ENCODE results near the gene CYP4Z1.
"Not testable (repeated sequence)": the region's sequence is repeated elsewhere in the genome, so short reads cannot be mapped to it uniquely, and the experiment has no call there.

Gene CYP4Z1

DNA sequence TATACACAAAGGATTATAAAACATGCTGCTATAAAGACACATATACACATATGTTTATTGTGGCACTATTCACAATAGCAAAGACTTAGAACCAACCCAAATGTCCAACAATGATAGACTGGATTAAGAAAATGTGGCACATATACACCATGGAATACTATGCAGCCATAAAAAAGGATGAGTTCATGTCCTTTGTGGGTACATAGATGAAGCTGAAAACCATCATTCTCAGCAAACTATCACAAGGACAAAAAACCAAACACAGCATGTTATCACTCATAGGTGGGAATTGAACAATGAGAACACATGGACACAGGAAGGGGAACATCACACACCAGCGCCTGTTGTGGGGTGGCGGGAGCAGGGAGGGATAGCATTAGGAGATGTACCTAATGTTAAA is 60.0 kb downstream of the CYP4Z1 start:
- DNase-seq (ENCODE audit: extremely low read depth in 1 of 2, low read depth in 1 of 2), result not testable (repeated sequence)

DNA sequence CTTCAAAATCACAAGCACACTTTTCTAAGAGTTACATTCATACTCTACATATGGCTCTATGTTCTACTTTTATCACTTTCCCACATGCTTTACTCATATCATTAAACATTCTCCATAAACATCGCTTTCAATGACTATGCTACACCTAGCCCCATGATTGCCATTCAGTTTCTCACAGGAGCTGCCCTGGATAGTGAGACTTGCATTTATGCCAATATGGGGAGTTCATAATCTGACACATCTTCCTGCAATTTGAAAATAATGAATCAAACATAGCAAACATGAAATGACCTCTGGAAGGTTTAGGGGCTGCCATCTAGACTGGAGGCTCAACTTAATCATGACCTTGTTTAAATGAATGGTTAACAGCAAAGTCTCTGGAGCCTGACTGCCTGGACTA is 61.2 kb downstream of the CYP4Z1 start:
- no peak for DNase-seq (ENCODE audit: extremely low read depth in 1 of 2, low read depth in 1 of 2)

DNA sequence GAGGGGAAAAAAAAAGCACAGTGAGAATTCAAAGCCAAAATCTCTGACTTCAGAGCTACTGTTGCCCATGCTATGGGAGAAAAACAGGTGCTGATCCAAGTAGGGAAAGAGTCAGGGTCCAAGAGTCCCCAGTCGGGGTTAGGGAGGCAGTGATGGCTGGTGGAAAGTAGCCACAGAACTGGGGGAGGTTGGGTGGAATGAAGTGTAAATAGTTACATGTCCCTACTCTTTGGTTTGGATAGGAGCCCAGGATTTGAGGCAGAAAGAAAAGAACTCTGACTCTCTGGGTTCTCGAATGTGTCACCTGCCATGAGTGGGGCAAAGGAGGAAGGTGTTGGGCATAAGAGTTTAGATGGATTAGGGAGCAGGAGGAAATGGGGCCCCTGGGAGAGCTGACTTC is 61.8 kb downstream of the CYP4Z1 start:
- DNase-seq (ENCODE audit: extremely low read depth in 1 of 2, low read depth in 1 of 2), result not testable (repeated sequence)

DNA sequence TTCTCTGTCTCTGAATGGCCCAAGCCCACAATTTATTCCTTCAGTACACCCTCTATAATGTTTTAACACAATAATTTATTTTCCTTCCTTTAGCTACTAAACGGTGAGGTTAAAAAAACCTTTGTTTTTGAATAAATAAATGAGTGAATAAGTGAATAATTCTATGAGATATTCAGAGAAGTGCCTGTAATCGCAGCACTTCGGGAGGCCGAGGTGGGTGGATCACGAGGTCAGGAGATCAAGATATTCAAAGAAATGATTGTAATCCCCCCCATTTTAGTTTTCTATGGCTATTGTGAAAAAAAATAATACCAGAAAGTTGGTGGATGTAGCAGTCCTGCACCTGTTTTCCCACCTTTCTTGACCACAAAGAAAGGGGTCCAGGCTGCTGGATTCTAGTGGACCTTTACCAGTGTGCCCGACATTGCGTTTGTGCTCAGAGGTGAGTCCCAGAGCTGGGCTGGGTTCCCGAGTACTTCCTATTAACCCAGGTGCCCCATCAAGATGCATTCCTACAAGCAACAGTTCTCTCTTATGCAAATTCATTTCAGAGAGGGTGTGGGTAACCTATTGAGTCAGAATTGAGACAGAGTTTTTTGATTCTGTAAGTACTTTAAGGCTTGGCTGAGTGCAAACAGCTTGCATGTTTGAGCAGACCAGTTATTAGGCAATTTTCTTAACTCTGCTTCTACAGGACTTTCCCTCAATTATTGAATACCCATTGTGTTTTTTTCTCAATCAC is 62.6 kb downstream of the CYP4Z1 start:
- not testable (repeated sequence) for DNase-seq (ENCODE audit: extremely low read depth in 1 of 2, low read depth in 1 of 2)

DNA sequence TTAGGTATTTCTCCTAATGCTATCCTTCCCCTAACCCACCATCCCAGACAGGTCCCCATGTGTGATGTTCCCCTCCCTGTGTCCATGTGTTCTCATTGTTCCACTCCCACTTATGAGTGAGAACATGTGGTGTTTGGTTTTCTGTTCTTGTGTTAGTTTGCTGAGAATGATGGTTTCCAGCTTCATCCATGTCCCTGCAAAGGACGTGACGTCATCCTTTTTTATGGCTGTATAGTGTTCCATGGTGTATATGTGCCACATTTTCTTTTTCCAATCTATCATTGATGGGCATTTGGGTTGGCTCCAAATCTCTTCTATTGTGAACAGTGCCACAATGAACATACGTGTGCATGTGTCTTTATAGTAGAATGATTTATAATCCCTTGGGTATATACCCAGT is 65.6 kb downstream of the CYP4Z1 start:
- DNase-seq (ENCODE audit: extremely low read depth in 1 of 2, low read depth in 1 of 2), result not testable (repeated sequence)

DNA sequence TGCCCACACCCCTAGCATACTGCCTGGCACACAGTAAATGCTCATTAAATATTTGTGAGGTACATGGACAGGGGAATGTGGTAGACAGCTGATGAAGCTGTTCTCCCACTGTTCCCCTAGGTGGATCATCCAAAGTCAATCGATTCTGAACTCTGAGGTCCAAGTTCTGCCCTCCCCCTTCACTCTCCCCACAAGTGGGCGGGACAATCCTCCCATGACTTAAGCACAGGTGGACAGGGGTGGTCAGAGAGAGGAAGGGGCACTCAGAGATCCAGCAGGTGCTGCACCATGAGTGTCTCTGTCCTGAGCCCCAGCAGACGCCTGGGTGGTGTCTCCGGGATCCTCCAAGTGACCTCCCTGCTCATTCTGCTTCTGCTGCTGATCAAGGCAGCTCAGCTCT is 70.2 kb downstream of the CYP4Z1 start, which contains the start of gene CYP4A22:
TSS of gene CYP4A22 (plus strand) at position 244 of the 400 bp plus-strand sequence. CDS start at position 289, 45 bp downstream.
- no peak for DNase-seq (ENCODE audit: extremely low read depth in 1 of 2, low read depth in 1 of 2)

DNA sequence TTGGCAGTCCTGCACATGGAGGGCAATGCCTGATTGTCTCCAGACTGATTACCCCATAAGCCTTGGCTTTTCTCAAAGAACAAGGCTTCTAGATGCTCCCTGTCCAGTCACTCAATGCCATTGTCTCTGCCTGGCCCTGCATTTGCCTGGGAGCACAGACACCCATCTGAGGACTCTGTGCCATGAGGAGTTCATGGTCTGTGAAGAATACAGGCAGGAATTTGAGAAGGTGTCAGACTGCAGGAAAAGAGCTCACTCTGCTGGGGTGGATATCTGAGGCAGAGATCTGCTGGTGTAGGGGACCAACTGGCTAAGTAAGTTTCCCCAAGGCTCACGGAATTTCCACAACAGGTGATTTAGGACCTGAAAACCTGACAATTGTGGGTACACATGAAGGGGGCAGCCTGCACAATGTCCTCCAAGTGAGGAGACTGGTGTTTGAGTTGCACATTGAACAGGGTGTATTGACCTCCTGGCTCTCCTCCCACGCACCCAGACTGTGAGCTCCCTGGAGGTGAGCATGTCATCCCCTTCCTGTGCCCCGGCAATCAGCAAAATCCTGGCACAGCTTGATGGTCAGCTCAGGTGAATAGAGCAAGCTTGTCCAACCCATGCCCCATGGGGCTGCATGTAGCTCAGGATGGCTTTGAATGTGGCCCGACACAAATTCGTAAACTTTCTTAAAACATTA is 71.0 kb downstream of the CYP4Z1 start:
- DNase-seq (ENCODE audit: extremely low read depth in 1 of 2, low read depth in 1 of 2), result no peak

DNA sequence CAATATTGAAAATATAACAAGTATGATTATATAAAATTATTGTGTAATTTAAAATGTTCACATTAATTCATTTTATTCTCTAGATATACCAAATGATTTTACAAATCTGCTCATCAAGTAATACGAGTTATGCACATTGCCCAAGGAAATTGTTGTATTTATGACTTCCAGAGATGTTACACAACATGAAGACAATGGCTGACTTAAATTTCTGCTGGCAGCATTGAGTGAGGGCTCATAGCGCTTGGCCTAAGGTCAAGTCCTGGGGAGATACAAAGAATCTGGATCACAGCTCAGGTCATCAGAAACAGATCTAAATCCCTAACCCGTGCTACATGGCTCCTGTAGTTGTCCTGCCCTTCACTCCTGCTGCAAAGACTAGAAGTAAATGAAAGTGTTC is 73.3 kb downstream of the CYP4Z1 start:
- DNase-seq (ENCODE audit: extremely low read depth in 1 of 2, low read depth in 1 of 2), result not testable (repeated sequence)

DNA sequence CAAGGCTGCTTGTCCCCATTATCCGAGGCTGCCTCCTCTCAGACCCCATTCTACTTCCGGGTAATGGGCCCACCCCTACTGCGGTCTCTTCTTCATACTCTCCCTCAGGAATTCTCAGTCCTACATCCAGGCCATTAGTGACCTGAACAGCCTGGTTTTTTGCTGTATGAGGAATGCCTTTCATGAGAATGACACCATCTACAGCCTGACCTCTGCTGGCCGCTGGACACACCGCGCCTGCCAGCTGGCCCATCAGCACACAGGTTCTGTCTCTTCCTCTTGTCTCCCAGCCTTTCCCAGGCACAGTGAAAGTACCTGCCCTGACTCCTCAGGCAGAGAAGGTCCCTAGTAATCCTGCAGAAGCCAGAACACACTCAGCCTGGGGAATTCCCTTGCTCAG is 76.6 kb downstream of the CYP4Z1 start:
- not testable (repeated sequence) for DNase-seq (ENCODE audit: extremely low read depth in 1 of 2, low read depth in 1 of 2)

DNA sequence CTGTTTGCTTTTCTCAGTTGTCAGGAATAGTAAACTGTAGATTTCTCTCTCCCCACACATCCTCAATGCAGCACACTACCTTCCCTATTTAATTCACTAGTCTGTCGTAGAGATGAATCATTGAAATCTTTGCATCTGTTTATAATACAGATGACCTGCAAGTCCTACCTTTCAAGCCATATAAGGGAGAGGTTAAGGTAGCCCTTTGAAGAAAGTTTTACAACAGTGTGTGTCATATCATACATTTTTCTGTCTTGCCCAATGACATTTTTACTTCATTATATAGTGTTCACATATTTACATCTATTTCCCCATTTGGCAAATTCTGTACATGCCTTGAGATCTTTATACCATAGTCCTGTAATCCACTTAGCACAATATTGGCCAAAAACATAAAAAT is 79.5 kb downstream of the CYP4Z1 start:
- DNase-seq (ENCODE audit: extremely low read depth in 1 of 2, low read depth in 1 of 2), result not testable (repeated sequence)

DNA sequence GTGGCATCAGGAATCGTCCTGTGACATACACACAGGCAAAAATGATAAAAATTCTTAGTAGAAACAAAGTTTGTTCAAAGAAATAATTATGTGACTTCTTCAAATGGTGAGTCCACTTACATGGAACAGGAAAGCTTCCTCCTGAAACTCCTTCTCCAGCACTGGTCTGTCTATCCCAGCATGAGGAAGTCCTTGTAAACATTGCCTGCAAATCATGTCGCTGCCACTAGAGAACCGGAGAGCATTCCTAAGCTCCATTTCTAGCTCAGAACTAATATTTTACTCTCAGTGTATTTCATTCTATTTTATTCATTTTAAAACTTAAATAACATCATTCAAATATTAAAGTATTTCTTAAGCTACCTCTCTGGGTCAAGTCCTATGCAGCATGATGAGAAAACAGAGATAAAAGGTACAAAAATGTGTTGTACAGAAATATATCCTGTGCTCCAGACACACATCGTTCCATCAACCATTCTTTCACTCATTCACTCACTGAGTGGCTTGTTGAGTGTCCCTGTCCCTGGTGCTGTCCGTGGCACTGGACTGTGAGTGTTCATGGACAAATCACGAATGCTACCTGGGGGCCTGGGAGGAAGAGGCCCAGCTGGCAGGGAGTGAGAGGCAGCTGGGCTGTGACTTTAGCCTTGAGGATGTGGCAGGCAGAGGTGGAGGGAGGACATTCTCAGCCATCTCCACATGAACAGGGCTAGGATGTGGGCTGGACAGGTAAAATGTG is 80.2 kb downstream of the CYP4Z1 start:
- DNase-seq (ENCODE audit: extremely low read depth in 1 of 2, low read depth in 1 of 2), result no peak

DNA sequence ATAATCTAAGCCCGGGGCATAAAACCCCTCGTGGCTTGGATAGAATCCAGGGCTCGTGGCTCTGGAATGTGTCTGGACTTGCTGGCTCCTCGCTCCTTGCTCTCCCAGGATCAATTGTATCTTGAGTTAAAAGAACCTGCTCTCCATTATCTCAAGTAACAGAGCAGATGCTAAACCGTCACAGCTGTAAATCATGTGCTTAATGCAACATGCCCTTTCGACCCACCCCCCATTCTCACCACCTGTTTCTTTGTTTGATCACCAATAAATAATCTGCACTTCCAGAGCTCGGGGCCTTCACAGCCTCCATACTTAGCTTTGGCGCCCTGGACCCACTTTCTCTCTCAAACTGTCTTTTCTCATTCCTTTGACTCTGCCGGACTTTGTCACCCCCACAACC is 82.1 kb downstream of the CYP4Z1 start:
- not testable (repeated sequence) for DNase-seq (ENCODE audit: extremely low read depth in 1 of 2, low read depth in 1 of 2)

DNA sequence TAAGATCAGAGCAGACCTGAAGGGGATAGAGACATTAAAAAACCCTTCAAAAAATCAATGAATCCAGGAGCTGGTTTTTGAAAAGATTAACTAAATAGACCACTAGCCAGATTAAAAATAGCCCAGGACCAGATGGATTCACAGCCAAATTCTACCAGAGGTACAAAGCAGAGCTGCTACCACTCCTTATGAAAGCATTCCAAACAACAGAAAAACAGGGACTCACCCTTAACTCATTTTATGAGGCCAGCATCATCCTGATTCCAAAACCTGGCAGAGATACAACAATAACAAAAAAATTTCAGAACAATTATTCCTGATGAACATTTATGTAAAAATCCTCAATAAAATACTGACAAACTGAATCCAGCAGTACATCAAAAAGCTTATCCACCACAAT is 89.4 kb downstream of the CYP4Z1 start:
- not testable (repeated sequence) for DNase-seq (ENCODE audit: extremely low read depth in 1 of 2, low read depth in 1 of 2)

DNA sequence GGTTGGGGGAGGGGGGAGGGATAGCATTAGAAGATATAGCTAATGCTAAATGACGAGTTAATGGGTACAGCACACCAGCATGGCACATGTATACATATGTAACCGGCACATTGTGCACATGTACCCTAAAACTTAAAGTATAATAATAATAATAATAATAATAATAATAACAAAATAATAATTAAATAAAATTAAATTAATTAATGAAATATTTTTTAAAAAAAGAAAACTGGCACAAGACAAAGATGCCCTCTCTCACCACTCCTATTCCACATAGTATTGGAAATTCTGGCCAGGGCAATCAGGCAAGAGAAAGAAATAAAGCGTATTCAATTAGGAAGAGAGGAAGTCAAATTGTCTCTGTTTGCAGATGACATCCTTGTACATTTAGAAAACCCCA is 90.9 kb downstream of the CYP4Z1 start:
- DNase-seq (ENCODE audit: extremely low read depth in 1 of 2, low read depth in 1 of 2), result not testable (repeated sequence)

DNA sequence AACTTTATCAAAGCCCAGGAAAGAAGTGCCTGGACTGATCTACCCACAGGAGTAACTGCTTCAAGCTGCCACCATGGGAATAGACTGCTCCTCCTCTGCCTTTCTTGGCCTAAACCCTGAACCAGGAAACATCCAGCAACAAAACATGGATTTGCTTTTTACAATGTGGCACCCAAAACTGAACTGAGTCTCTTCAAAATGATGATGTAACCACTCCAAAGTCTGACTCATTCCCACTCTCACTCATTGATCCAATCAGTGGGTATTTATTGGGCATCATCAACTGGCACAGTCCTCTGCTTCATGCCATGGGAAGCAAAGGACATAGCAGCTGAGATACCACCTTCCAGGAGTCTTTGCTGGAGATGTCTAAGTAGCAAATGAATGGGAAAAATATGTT is 93.7 kb downstream of the CYP4Z1 start:
- no peak for DNase-seq (ENCODE audit: extremely low read depth in 1 of 2, low read depth in 1 of 2)

DNA sequence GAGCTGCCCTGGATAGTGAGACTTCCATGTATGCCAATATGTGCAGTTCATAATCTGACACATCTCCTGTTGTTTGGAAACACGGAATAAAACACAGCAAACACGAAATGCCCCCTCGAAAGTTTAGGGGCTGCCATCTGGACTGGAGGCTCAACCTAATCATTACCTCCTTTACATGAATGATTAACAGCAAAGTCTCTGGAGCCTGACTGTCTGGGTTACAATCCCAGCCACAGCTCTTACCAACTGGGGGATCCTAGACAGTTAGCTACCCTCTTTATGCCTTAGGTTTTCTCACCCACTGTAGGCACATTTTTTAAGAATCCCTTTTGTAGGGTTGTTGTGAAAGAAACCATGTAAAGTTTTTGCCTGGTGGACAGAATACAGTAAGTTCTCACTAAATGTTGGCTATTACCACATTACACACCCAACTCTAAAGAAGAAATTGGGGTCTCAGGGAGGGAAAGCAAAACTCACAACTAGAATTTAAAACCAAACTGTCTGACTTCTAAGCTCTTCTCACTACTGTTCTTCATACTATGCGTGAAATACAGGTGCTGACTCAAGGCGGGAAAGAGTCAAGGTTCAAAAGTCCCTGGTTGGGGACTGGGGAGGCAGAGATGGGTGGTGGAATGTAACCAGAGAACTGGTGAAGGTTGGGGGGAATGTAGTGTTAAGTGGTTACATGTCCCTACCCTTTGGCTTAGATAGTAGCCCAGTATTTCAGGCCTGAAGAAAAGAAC is 94.4 kb downstream of the CYP4Z1 start:
- DNase-seq (ENCODE audit: extremely low read depth in 1 of 2, low read depth in 1 of 2), result no peak

DNA sequence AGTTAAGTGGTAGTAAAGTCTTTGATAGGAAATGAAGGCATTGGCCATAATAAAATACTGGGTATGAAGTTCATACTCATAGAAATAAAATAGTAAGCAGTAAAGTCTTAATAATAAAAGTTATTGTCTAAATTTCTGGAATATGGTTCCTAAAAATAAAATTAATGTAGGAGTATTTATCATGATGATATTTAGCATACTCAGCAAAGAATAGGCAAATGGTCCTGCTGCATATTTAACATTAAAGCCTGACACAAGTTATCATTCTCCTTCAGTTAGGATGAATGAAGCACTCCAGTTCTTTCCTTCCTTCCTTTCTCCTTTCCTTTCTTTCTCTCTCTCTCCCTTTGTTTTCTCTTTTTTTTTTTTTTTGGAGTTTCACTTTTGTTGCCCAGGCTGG is 97.5 kb downstream of the CYP4Z1 start:
- DNase-seq (ENCODE audit: extremely low read depth in 1 of 2, low read depth in 1 of 2), result no peak

Data from stimulated activated CD8-positive, alpha-beta memory T cell treated with anti-CD3 and anti-CD28 coated beads, Interleukin-7, amount 100 ng/mL, for 48 hours (primary cell).